Stomach (tissue), 9 donors: Measurements from ENCODE around the gene PALM. TPM values are rescaled to one million over a fixed set of nuclear protein-coding genes. Genes with fewer than 3 reads are reported as not detected.

Experiments
- DNase-seq, 2 donors: peaks; one replicate each; pipeline versions ENCODE4 v3.0.0 to v3.0.0-alpha.2; 2013 to 2019
- H3K27ac ChIP-seq, 5 donors: fragments of 200-600 bp in 4 of 5; sonication (generic) in 4 of 5; one replicate each; pipeline ENCODE4 v1.5.1; 2013 to 2019; ENCODE audit warnings: mild to moderate bottlenecking in 1 of 5, moderate library complexity in 1 of 5
- H3K27me3 ChIP-seq, 3 donors: fragments of 200-600 bp; sonication (generic); one replicate each; pipeline ENCODE4 v1.5.1; 2017 to 2019; ENCODE audit warnings: mixed run types in 1 of 3
- H3K36me3 ChIP-seq, 4 donors: fragments of 200-600 bp; sonication (generic); 1 replicate in 3 of 4; 2 replicates in 1 of 4; pipeline ENCODE4 v1.5.1; 2016 to 2019
- H3K4me1 ChIP-seq, 4 donors: fragments of 200-600 bp; sonication (generic); one replicate each; pipeline ENCODE4 v1.5.1; 2016 to 2019
- H3K4me3 ChIP-seq, 4 donors: fragments of 200-600 bp; sonication (generic) in 3 of 4; one replicate each; pipeline ENCODE4 v1.5.1; 2016 to 2019; ENCODE audit warnings: mild to moderate bottlenecking in 1 of 4
- H3K9me3 ChIP-seq, 4 donors: fragments of 200-600 bp; sonication (generic); one replicate each; pipeline ENCODE4 v1.5.1; 2016 to 2019
- CTCF ChIP-seq, 7 experiments: fragments of 450-650 bp in 4 of 7; fragments of 200-600 bp in 3 of 7; sonication (generic) in 3 of 7; IDR thresholded peaks; one replicate each; pipeline ENCODE4 v1.5.1; 2016 to 2019; ENCODE audit warnings: antibody characterized with exemption in 7 of 7, control low read depth in 2 of 7, mild to moderate bottlenecking in 1 of 7
- EP300 ChIP-seq: sonication (generic); formaldehyde crosslinking; IDR thresholded peaks from one replicate; pipeline ENCODE4 v1.6.1; 2017; ENCODE audit warnings: antibody characterized with exemption
- POLR2A ChIP-seq, 4 donors: fragments of 450-650 bp; IDR thresholded peaks; one replicate each; pipeline ENCODE4 v1.6.1; 2016; ENCODE audit warnings: antibody characterized with exemption in 4 of 4, control low read depth in 2 of 4, mild to moderate bottlenecking in 1 of 4, moderate library complexity in 1 of 4
- POLR2AphosphoS5 ChIP-seq, 3 donors: sonication (generic); formaldehyde crosslinking; IDR thresholded peaks; one replicate each; pipeline ENCODE4 v1.6.1; 2016; ENCODE audit warnings: antibody characterized with exemption in 3 of 3
- WGBS, 5 donors: extraction: QIAGEN DNeasy Blood & Tissue Kit in 3 of 5; methylation state at CpG; one replicate each; pipeline versions ENCODE4 v1.1.5 to v1.1.7; 2013 to 2018; 5-methylcytosine and 5-hydroxymethylcytosine counted together
- intact Hi-C: fragments of 100-400 bp; cut with DNase I; formaldehyde crosslinking; loops from one replicate; pipeline ENCODE4 v1.15.1; 2023; ENCODE audit warnings: low total_unique reads
- polyA plus RNA-seq, 3 donors: library from polyadenylated mRNA; stranded (reverse); fragments of 200-250 nt; gene quantifications; one replicate each; pipeline ENCODE4 v1.2.3, GENCODE V29; 2013
- total RNA-seq, 5 donors: library from RNA; depleted of rRNA; stranded (reverse); fragments of >200 nt; gene quantifications; one replicate each; pipeline versions ENCODE4 v1.1.0 to v1.2.3, GENCODE V29; 2014 to 2016
- donor health status: healthy with polysubstance abuse.
- donor health status: Bipolar disorder and iron deficiency.
- donor health status: healthy.

The PALM gene
- total and polyA plus RNA-seq, 8 donors: 9.8 to 88.9 (median 13.7) TPM

- Histone ChIP-seq H3K4me3 (peak overlapping the region in 3 of 4 donors; percentile 61 to 68 (median 61)), H3K4me1 (peaks cover 0 to 35% (median 29%) of the 10 kb centered on the region in 4 donors), H3K27ac (peak overlapping the region in 3 of 5 donors; percentile 63 to 84 (median 73)), H3K27me3 (peaks cover 0 to 36% (median 15%) of the 10 kb centered on the region in 3 donors), H3K36me3 (peaks cover 0 to 7% (median 0%) of the 10 kb centered on the region in 4 donors), H3K9me3 (peaks cover 0 to 9% (median 3%) of the 10 kb centered on the region in 4 donors)
- 62 to 74% (median 66%) methylated on average over 20 to 21 of the region's 21 CpGs for WGBS, 5 donors
- no peak for DNase-seq
- intact Hi-C loops: no loop called here
- no peak for TF ChIP-seq POLR2AphosphoS5 (IDR thresholded peaks at IDR 0.05)
- no peak for TF ChIP-seq EP300
- TF ChIP-seq CTCF (IDR thresholded peaks at IDR 0.05): no peak
- TF ChIP-seq POLR2A (IDR thresholded peaks at IDR 0.05): no peak
Measured at GRCh38 chr19:710767-711166, 2.0 kb downstream of the PALM start.

GRCh38 chr19:711254-711653 lies 2.5 kb downstream of the PALM start:
- Histone ChIP-seq H3K27me3 (peaks cover 0 to 36% (median 15%) of the 10 kb centered on the region in 3 donors), H3K36me3 (peaks cover 0 to 7% (median 0%) of the 10 kb centered on the region in 4 donors), H3K9me3 (peaks cover 0 to 10% (median 3%) of the 10 kb centered on the region in 4 donors), H3K4me3 (no peak overlapping the region), H3K4me1 (peaks cover 0 to 35% (median 29%) of the 10 kb centered on the region in 4 donors), H3K27ac (peak overlapping the region in 3 of 5 donors; percentile 63 to 84 (median 73))
- no peak for TF ChIP-seq POLR2AphosphoS5 (IDR thresholded peaks at IDR 0.05)
- TF ChIP-seq CTCF (IDR thresholded peaks at IDR 0.05): no peak
- no peak for TF ChIP-seq EP300
- no peak for TF ChIP-seq POLR2A (IDR thresholded peaks at IDR 0.05)
- WGBS, 5 donors: 72 to 83% (median 78%) methylated on average over 8 of the region's 8 CpGs
- intact Hi-C loops: no loop called here
- no peak for DNase-seq

DNA sequence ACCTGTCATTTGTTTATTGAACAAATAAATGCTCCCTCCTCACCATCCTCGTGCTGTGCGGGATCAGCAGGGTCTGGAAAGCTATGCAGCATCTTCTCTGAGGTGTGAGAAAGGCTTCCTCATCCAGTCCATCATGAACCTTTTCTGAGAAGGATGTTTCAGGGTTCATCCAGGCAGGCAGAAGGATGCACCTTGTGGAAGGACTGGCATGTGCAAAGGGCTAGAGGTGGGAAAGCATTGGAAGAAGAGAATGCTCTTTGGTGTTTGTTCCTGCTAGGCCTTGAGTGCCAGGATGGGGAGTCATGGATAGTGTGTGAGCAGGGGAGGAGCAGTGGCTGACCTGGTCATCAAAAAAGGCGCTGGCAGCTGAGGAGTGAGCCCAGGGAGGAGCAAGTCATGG lies 6.6 kb downstream of the PALM start:
- TF ChIP-seq POLR2A (IDR thresholded peaks at IDR 0.05): no peak
- TF ChIP-seq EP300: no peak
- no peak for TF ChIP-seq CTCF (IDR thresholded peaks at IDR 0.05)
- no peak for TF ChIP-seq POLR2AphosphoS5 (IDR thresholded peaks at IDR 0.05)
- Histone ChIP-seq H3K4me3 (no peak overlapping the region), H3K27ac (no peak overlapping the region), H3K27me3 (peaks cover 0 to 41% (median 21%) of the 10 kb centered on the region in 3 donors), H3K9me3 (peaks cover 0 to 10% (median 3%) of the 10 kb centered on the region in 4 donors), H3K4me1 (peaks cover 10 to 25% (median 18%) of the 10 kb centered on the region in 4 donors), H3K36me3 (peaks cover 0 to 7% (median 0%) of the 10 kb centered on the region in 4 donors)
- intact Hi-C loops: no loop called here
- WGBS, 5 donors: 90 to 95% (median 93%) methylated on average over 3 of the region's 3 CpGs
- no peak for DNase-seq

GRCh38 chr19:718251-718951 lies 9.7 kb downstream of the PALM start:
- DNase-seq: no peak
- intact Hi-C loops: no loop called here
- H3K9me3 ChIP-seq: peaks cover 0 to 10% (median 3%) of the 10 kb centered on the region in 4 donors
- peaks cover 0 to 7% (median 0%) of the 10 kb centered on the region in 4 donors for H3K36me3 ChIP-seq
- H3K27ac ChIP-seq: peak overlapping the region in 2 of 5 donors; percentile 72 to 76
- H3K4me3 ChIP-seq: no peak overlapping the region
- 66 to 76% (median 74%) methylated on average over 22 to 23 of the region's 23 CpGs for WGBS, 5 donors
- H3K4me1 ChIP-seq: peaks cover 10 to 28% (median 24%) of the 10 kb centered on the region in 4 donors
- H3K27me3 ChIP-seq: peaks cover 0 to 55% (median 26%) of the 10 kb centered on the region in 3 donors
- TF ChIP-seq EP300: no peak
- TF ChIP-seq CTCF (IDR thresholded peaks at IDR 0.05): no peak
- TF ChIP-seq POLR2AphosphoS5 (IDR thresholded peaks at IDR 0.05): no peak
- TF ChIP-seq POLR2A (IDR thresholded peaks at IDR 0.05): no peak
